K562 (cell line): ENCODE data around the gene GPRC5B. TPM values are rescaled to one million over a fixed set of nuclear protein-coding genes. Genes with fewer than 3 reads are reported as not detected.

ENCODE experiments used
- ATAC-seq: fragments of 200-7000 bp; cut with Tn5 transposase; 3 replicates; pipeline ENCODE4 v1.9.1; 2020; ENCODE audit warnings: moderate library complexity
- BruUV-seq: library from RNA; stranded (reverse); fragments of 400-500 nt; replicated peaks from 2 replicates; lab custom pipeline; 2021; lab: Mats Ljungman, UMichigan
- CTCF ChIA-PET: fragments of 300-600 bp; formaldehyde crosslinking; extraction: SDS; loops from one replicate; lab custom pipeline; 2021; ENCODE audit warnings: low intra/inter-chr PET ratio; lab: Yijun Ruan, JAX
- POLR2A ChIA-PET: fragments of 300-600, 350-650 bp; sonication (Branson Sonifier 250); formaldehyde crosslinking; extraction: SDS; loops from one replicate; lab custom pipeline; 2021; ENCODE audit warnings: antibody characterized with exemption, inconsistent platforms; lab: Yijun Ruan, JAX
- DNase-seq, 4 experiments: peaks; one replicate each; pipeline versions ENCODE4 v3.0.0 to v3.0.0-alpha.2; 2011 to 2018; ENCODE audit warnings: low spot score in 3 of 4, mixed read lengths in 3 of 4; ENCODE audit errors: extremely low read depth in 1 of 4
- FAIRE-seq: peaks from 2 replicates; lab custom pipeline; 2011; peaks lifted over from hg19 to GRCh38; lab: Jason Lieb, UNC
- H2AFZ ChIP-seq: 2 replicates; pipeline ENCODE4 v1.6.0; 2011; ENCODE audit warnings: low read depth, low read length, control low read depth, inconsistent platforms
- H3K27ac ChIP-seq: fragments of 200-600 bp; 3 replicates; pipeline ENCODE4 v1.8.0; 2011; ENCODE audit warnings: low read depth, mild to moderate bottlenecking, control low read depth, inconsistent platforms, low read length, moderate library complexity, mixed read lengths; ENCODE audit errors: extremely low read depth
- H3K27me3 ChIP-seq, 2 experiments: fragments of 300-600 bp in 1 of 2; 2 replicates in 1 of 2; 3 replicates in 1 of 2; pipeline versions ENCODE4 v1.6.0 to v1.8.0; 2011; ENCODE audit warnings: inconsistent platforms in 2 of 2, low read length in 2 of 2, mild to moderate bottlenecking in 1 of 2, mixed read lengths in 1 of 2, moderate library complexity in 1 of 2; ENCODE audit not compliant: control insufficient read depth in 2 of 2, insufficient read depth in 2 of 2
- H3K36me3 ChIP-seq: fragments of 300-600 bp; 3 replicates; pipeline ENCODE4 v1.8.0; 2011; ENCODE audit warnings: mild to moderate bottlenecking, low read length, inconsistent platforms; ENCODE audit not compliant: control insufficient read depth, insufficient read depth
- H3K4me1 ChIP-seq, 2 experiments: fragments of 200-600 bp in 1 of 2; replicated peaks in 1 of 2; 2 replicates in 1 of 2; 3 replicates in 1 of 2; pipeline versions ENCODE4 v1.5.1 to v1.8.0; 2011; ENCODE audit warnings: inconsistent platforms in 2 of 2, low read length in 2 of 2, mild to moderate bottlenecking in 1 of 2, mixed read lengths in 1 of 2, moderate library complexity in 1 of 2; ENCODE audit not compliant: control insufficient read depth in 2 of 2, insufficient read depth in 2 of 2
- H3K4me2 ChIP-seq: 2 replicates; pipeline ENCODE4 v1.6.1; 2011; ENCODE audit warnings: low read length, control low read depth, inconsistent platforms, mixed read lengths; ENCODE audit not compliant: insufficient read depth
- H3K4me3 ChIP-seq: fragments of 200-600 bp; sonication (generic), shearing (Covaris generic); 2 replicates; pipeline ENCODE4 v1.5.1; 2016; ENCODE audit warnings: control low read depth, inconsistent platforms
- H3K79me2 ChIP-seq: fragments of 200-600 bp; 3 replicates; pipeline ENCODE4 v1.8.0; 2011; ENCODE audit warnings: low read length, inconsistent platforms; ENCODE audit not compliant: control insufficient read depth, insufficient read depth
- H3K9ac ChIP-seq, 2 experiments: 2 replicates each; pipeline versions ENCODE4 v1.6.0 to v1.6.1; 2011; ENCODE audit warnings: low read depth in 2 of 2, low read length in 2 of 2, control low read depth in 1 of 2, inconsistent platforms in 1 of 2, mild to moderate bottlenecking in 1 of 2, mixed read lengths in 1 of 2; ENCODE audit not compliant: insufficient read depth in 1 of 2
- H3K9me1 ChIP-seq: one replicate; pipeline ENCODE4 v1.6.0; 2011; ENCODE audit warnings: inconsistent platforms, mild to moderate bottlenecking, low read length, moderate library complexity; ENCODE audit not compliant: control insufficient read depth, insufficient read depth
- H3K9me3 ChIP-seq: replicated peaks from 2 replicates; pipeline ENCODE4 v1.5.1; 2011; ENCODE audit warnings: low read depth, low read length, inconsistent platforms; ENCODE audit not compliant: control insufficient read depth, insufficient read depth
- H4K20me1 ChIP-seq: replicated peaks from 2 replicates; pipeline ENCODE4 v1.6.1; 2011; ENCODE audit warnings: low read length, inconsistent platforms, mixed read lengths; ENCODE audit not compliant: control insufficient read depth, insufficient read depth
- BCOR ChIP-seq: fragments of 450-650 bp; IDR thresholded peaks from 2 replicates; pipeline ENCODE4 v1.6.1; 2016
- BHLHE40 ChIP-seq: IDR thresholded peaks from 2 replicates; pipeline ENCODE4 v1.6.1; 2011; ENCODE audit warnings: low read length, improper control_type of control experiment
- CAMTA2 ChIP-seq: fragments of 250-450 bp; sonication (Bioruptor Pico); conservative IDR thresholded peaks from 2 replicates; pipeline ENCODE4 v1.5.1; 2022
- ESRRA ChIP-seq: fragments of 450-650 bp; IDR thresholded peaks from 2 replicates; pipeline ENCODE4 v1.6.1; 2014; ENCODE audit warnings: low read depth, mild to moderate bottlenecking, moderate library complexity, borderline replicate concordance
- FOXP4 ChIP-seq: sonication (generic); formaldehyde crosslinking; IDR thresholded peaks from 2 replicates; pipeline ENCODE4 v1.8.0; 2022; ENCODE audit warnings: mild to moderate bottlenecking, missing genetic modification reagents, borderline replicate concordance
- GTF3C2 ChIP-seq: IDR thresholded peaks from 3 replicates; pipeline ENCODE4 v1.6.1; 2011; ENCODE audit warnings: borderline replicate concordance, mild to moderate bottlenecking, moderate library complexity; ENCODE audit not compliant: insufficient read length; ENCODE audit errors: extremely low read depth
- LEF1 ChIP-seq: fragments of 450-650 bp; IDR thresholded peaks from 2 replicates; pipeline ENCODE4 v1.6.1; 2016; ENCODE audit warnings: mild to moderate bottlenecking
- NFYB ChIP-seq: IDR thresholded peaks from 2 replicates; pipeline ENCODE4 v1.6.1; 2011; ENCODE audit warnings: mild to moderate bottlenecking, moderate library complexity; ENCODE audit not compliant: insufficient read length; ENCODE audit errors: extremely low read depth
- RBM34 ChIP-seq: fragments of 200-400 bp; formaldehyde crosslinking; IDR thresholded peaks from 2 replicates; pipeline ENCODE4 v1.6.1; 2018; ENCODE audit warnings: low read length, borderline replicate concordance; ENCODE audit not compliant: insufficient read depth
- SP2 ChIP-seq: IDR thresholded peaks from 2 replicates; pipeline ENCODE4 v1.6.1; 2011; ENCODE audit warnings: mild to moderate bottlenecking, low read depth, low read length, moderate library complexity; ENCODE audit not compliant: poor library complexity, severe bottlenecking; ENCODE audit errors: extremely low read depth
- SREBF1 ChIP-seq: fragments of 150-350 bp; IDR thresholded peaks from 2 replicates; pipeline ENCODE4 v1.6.1; 2014; ENCODE audit warnings: antibody characterized with exemption, low read depth, low read length, borderline replicate concordance
- TCFL5 ChIP-seq: fragments of 250-450 bp; sonication (Bioruptor Pico); conservative IDR thresholded peaks from 2 replicates; pipeline ENCODE4 v1.6.1; 2021; ENCODE audit warnings: mild to moderate bottlenecking, moderate library complexity, matching md5 sums
- WGBS: fragments of 100-300 bp; shearing (Covaris generic); methylation state at CpG from one replicate; pipeline ENCODE4 v1.1.6; 2016; ENCODE audit warnings: low coverage, mixed read lengths; ENCODE audit not compliant: insufficient coverage; ENCODE audit errors: missing lambda C conversion rate; 5-methylcytosine and 5-hydroxymethylcytosine counted together
- in situ Hi-C: fragments of 300-500 bp; cut with MboI; formaldehyde crosslinking; loops from 4 replicates; pipeline ENCODE4 v1.15.0; 2018; ENCODE audit warnings: inconsistent platforms, mixed read lengths
- intact Hi-C: fragments of 100-400 bp; cut with micrococcal nuclease; formaldehyde crosslinking; loops from 2 replicates; pipeline ENCODE4 v1.14.2; 2022
- polyA plus RNA-seq, 8 experiments: library from polyadenylated mRNA; depleted of rRNA in 4 of 8; stranded (reverse) in 5 of 8; unstranded in 3 of 8; fragments of >200 nt; fragmentation: Nextera tagmentation in 2 of 8; fragmentation: Illumina TruSeq in 1 of 8; extraction: Ambion mirVana in 2 of 8; extraction: Trizol in 1 of 8; gene quantifications; 2 replicates each; pipeline versions ENCODE4 v1.2.1 to v1.2.3, GENCODE V29; 2011 to 2014; ENCODE audit warnings: inconsistent platforms in 1 of 8, missing spikeins in 1 of 8
- total RNA-seq, 7 experiments: library from RNA; depleted of rRNA in 6 of 7; stranded (reverse); fragments of >200 nt in 6 of 7; fragmentation: Illumina TruSeq in 2 of 7; extraction: Trizol in 2 of 7; gene quantifications; 2 replicates each; pipeline versions ENCODE4 v1.2.1 to v1.2.3, GENCODE V29; 2011 to 2021; ENCODE audit warnings: low replicate concordance in 1 of 7
- TF ChIP-seq, protein P1 (sequence below): sonication (generic); formaldehyde crosslinking; IDR thresholded peaks from 2 replicates; pipeline ENCODE4 v1.8.1; 2023; ENCODE audit warnings: mild to moderate bottlenecking, missing genetic modification reagents
- TF ChIP-seq, protein P2 (sequence below): fragments of 450-650 bp; IDR thresholded peaks from 2 replicates; pipeline ENCODE4 v1.6.1; 2016

GPRC5B gene
- total and polyA plus RNA-seq, 9 of the 15 experiments (the other 6 are each of a cell fraction or from before 2014, with no cell fraction given) = 0.65 to 5.5 (median 1.3) TPM

- H3K36me3 ChIP-seq = no peaks in the 10 kb centered on the region
- no peak for ATAC-seq
- H3K4me1 ChIP-seq = no peaks in the 10 kb centered on the region
- no peak overlapping the region for H3K4me2 ChIP-seq
- in situ Hi-C loops = loop anchor here (5.0 kb wide), 1 partner anchor 392 kb away; no protein-coding TSS in a partner anchor
- H3K27me3 ChIP-seq = peaks cover 0 to 11% of the 10 kb centered on the region in 2 experiments; a peak in 3 of 5 replicates
- FAIRE-seq = no peak
- no peak for DNase-seq
- intact Hi-C loops = no loop called here
- 0 out of 2 replicates have a peak, but pooled peaks cover 3% of the 10 kb centered on the region for H4K20me1 ChIP-seq
- no peak overlapping the region for H2AFZ ChIP-seq
- no peaks in the 10 kb centered on the region for H3K9me3 ChIP-seq
- WGBS = 0% methylated on average over 2 of the region's 2 CpGs
- POLR2A ChIA-PET = no interaction called here
- H3K79me2 ChIP-seq = no peaks in the 10 kb centered on the region
- CTCF ChIA-PET = no interaction called here
- no peaks in the 10 kb centered on the region for H3K9me1 ChIP-seq
- no peak overlapping the region for H3K4me3 ChIP-seq
- BruUV-seq = no TSS peak
- no peak overlapping the region for H3K9ac ChIP-seq
- H3K27ac ChIP-seq = no peak overlapping the region
- TF ChIP-seq SP2 (no peak), GTF3C2 (no peak), BHLHE40 (no peak), FOXP4 (no peak), NFYB (no peak), ESRRA (peak; percentile 50; the same call in 1 of the 2 replicates), RBM34 (no peak), LEF1 (no peak), CAMTA2 (CRISPR knock-in tag) (no peak), SREBF1 (no peak), BCOR (0 out of 2 replicates have a peak, but pooled peaks have one; percentile 18), TCFL5 (CRISPR knock-in tag) (no peak)
- TF ChIP-seq, protein P1, sequence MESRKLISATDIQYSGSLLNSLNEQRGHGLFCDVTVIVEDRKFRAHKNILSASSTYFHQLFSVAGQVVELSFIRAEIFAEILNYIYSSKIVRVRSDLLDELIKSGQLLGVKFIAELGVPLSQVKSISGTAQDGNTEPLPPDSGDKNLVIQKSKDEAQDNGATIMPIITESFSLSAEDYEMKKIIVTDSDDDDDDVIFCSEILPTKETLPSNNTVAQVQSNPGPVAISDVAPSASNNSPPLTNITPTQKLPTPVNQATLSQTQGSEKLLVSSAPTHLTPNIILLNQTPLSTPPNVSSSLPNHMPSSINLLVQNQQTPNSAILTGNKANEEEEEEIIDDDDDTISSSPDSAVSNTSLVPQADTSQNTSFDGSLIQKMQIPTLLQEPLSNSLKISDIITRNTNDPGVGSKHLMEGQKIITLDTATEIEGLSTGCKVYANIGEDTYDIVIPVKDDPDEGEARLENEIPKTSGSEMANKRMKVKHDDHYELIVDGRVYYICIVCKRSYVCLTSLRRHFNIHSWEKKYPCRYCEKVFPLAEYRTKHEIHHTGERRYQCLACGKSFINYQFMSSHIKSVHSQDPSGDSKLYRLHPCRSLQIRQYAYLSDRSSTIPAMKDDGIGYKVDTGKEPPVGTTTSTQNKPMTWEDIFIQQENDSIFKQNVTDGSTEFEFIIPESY = no peak
- TF ChIP-seq, protein P2, sequence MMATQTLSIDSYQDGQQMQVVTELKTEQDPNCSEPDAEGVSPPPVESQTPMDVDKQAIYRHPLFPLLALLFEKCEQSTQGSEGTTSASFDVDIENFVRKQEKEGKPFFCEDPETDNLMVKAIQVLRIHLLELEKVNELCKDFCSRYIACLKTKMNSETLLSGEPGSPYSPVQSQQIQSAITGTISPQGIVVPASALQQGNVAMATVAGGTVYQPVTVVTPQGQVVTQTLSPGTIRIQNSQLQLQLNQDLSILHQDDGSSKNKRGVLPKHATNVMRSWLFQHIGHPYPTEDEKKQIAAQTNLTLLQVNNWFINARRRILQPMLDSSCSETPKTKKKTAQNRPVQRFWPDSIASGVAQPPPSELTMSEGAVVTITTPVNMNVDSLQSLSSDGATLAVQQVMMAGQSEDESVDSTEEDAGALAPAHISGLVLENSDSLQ = no peak
These were observed 25.2 kb upstream of the GPRC5B start for GRCh38 chr16:19909750-19910322.
